HG02623 (cell line): ENCODE results near the gene GOLIM4.

ENCODE experiments used
- ATAC-seq: cut with Tn5 transposase; IDR thresholded peaks from one replicate; pipeline ENCODE4 v1.9.1; 2021; ENCODE audit warnings: moderate library complexity; ENCODE audit not compliant: unreplicated experiment

The GOLIM4 gene

DNA sequence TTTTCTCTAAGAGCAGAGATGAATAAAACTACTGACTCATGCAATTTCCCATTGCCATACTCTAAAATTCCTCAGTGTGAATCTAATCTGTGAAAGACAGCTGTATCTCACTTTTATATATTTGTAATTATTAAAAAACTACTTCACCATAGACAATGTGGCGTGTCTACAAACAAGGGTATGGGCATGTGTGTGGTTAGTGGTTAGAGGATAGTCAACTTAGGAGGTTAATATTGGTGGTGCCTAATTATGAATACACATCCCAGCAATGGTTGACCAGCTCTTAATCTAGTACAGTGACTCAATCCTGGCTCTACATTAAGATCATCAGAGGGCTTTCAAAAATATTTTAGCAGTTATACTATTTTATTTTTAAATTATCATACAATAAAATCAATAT is 94.5 kb downstream of the GOLIM4 start:
- ATAC-seq, result no peak

DNA sequence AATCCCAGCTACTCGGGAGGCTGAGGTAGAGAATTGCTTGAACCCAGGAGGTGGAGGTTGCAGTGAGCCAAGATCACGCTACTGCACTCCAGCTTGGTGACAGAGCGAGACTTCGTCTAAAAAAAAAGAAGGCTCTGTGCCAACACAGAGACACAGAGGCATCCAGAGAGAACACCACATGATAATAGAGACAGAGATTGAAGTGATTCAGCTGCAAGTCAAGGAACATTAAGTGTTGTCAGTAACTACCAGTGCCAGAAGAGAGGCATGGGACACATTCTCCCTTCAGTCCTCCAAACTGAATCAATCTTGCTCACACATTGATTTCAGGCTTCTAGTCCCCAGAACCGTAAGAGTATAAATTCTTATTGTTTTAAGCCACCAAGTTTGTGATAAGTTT is 97.5 kb downstream of the GOLIM4 start:
- ATAC-seq, result no peak

DNA sequence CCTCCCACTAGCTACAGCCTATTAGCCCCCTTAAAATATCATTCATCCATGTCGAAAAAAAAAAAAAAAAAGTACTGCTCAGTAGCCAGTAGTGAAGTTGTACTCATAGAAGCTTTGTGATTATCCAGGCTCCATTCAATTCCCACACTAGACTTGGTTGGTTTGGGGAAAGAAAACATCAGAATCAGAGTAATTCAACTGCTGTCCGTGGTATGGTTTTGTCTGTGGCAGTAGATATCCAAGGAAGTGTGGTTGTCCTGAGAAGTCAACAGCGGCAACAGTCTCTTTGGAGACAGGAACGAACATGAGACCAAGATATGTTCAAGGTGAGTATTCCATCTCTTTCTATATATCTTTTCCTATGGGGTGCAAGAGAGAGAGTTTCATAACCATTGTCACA is 99.2 kb downstream of the GOLIM4 start:
- no peak for ATAC-seq

DNA sequence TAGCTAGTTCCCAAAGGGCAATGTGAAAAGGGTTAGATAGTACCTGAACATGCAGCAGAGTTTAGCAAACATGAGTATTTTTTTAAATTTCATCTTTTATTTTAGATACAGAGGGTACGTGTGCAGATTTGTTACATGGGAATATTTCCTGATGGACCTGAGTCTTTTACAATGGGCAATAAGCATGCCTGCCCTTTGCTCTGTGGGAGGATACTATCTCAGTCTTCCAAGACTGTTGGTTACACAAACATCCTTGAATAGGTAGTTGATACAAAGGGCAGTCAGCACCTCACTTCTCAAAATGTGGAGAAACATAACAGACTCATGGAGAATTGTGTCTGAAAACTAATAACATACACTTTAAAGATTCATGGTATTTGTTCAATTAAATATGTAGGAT is 103.3 kb downstream of the GOLIM4 start:
- no peak for ATAC-seq

DNA sequence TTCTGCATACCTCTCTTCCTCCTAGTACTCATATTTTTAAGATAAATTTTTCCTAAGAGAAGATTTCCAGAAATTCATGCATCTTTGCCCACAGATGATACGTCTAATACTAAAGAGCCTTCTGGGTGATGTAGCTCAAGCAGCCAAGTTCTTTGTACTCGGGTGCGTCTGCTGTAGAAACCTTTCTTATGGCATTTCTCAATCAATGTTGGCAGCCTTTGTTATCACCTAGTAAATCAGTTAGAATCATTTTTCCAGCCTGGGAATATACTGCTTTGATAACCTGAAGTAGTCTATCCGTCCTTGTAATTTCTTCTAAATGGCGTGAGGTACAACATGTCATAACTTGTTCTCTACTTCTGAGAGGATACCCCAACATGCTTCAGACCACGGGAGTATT is 104.5 kb downstream of the GOLIM4 start:
- ATAC-seq, result no peak

DNA sequence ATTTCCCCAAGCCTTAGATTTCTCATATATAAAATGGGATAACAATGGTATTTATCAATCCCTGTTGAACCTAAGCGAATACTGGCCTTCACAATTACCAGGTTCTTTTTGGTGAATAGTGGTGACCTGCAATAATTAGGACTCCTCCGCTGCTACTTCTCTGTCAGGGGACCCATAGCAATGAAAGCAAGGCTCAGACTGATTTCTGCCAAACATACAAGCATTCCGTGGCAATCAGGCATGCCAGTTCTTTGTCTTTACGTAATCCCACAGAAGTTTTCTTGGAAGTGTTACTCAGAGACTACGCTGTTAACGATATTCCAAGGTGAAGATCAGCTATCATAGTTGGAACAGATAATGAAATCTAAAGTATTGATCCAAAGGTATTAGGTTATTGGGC is 105.7 kb downstream of the GOLIM4 start:
- no peak for ATAC-seq

DNA sequence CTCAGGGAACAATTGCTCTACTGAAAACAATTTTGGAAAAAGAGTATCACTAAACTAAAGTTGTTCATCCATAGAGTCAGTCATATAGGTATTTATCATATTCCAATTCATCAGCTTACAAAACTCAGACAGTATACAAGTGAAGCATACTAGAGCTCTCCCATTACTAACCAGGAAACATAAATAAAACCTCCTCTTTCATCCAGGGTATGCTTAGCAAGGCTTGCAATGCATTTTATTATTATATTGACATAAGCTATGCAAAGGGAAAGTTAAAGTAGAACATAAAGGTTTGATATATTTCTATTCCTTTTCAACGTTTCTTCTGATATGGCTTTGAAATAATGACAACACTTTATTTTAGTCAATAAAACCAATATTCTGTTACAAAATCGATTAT is 106.7 kb downstream of the GOLIM4 start:
- ATAC-seq, result no peak

DNA sequence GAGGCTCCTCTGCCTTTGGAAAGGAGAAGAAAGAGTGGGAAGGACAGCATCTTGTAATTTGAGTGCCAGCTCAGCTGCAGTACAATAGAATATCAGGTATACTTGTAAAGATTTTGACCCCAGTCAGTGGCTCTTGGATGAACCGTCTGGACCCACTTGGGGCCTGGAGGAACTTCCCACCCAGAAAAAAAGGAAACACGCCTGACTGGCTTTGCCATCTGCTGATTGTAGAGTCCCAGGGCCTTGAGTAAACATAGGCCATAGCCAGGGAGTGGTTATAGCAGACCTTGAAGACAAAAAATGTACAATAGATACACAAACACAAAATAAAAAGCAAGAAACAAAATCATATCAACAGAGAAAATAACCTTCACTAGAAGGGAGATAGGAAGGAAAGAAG is 112.1 kb downstream of the GOLIM4 start:
- no peak for ATAC-seq

DNA sequence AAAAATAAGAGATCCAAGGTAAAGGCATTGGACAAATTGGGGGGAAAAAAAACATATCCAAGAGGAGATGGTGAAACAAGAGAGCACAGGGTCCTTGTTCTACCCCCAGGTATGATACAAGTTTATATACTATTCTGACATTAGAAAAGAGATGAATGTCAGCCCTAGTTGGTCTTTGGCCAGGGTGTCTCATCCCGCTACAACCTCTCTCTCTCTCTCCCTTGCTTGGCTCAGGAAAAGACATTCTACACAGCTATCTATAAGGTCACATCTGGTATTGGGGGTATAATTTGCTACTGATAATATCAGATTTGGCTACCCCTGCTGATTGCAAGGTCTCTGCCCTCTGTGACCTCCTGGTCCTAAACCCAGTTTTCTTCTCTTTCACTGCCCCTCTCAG is 117.2 kb downstream of the GOLIM4 start:
- ATAC-seq, result no peak

DNA sequence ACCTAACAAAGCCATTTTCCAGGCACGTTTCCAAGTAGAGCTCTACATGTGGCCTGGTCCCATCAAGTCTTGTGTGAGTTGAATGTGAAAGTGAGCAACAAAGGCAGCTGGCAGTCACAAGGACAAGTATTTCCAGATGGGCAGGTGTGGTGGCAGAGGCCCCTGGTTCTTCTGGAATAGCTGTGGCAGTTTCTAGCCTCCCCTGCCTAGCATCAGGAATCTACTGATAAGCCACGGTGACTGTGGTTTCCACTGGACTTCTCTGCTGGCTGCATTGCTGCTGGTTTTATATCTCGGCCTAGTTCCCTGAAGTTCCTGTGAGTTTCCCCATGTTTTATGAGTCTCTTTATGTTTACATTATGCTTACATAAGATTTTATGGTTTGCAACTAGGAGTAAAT is 117.7 kb downstream of the GOLIM4 start:
- ATAC-seq, result no peak

DNA sequence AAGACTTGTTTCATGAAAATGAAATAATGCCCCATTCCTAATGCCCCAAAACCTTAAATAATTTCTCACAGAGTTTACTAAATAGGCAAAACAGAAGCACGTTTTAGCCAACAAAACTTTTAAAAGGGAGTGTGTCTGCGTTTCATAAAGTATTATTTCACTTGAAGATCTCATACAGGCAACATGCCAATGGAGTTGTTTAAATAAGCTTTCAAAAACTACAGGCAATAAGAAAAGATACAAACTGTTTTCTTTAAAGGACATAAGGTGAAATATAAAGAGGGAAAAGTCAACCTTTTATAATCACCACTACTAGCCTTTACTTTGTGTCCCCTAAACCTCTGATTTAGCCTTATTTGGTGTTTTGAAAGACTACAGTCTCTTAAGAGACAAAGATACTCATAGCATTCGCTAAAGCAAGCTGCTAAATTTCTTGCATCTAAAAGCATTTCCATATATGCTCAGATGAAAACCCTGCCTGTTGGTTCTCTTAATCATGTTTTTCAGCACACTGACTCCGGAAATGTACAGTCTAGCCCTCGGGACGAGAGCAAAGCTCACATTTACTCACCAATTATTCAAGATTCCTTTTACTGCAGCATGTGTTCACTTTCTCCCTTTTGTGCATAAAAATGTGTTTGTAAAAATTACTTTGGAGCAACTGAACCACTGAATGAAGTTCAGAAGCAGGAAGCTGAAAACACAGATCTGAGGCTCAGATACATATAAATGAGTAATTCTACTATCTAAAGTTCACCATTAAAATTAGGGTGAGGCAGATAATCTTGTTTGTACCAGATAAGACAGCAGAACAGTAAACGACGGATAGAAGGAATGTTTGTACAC is 119.0 kb downstream of the GOLIM4 start:
- ATAC-seq, result no peak

DNA sequence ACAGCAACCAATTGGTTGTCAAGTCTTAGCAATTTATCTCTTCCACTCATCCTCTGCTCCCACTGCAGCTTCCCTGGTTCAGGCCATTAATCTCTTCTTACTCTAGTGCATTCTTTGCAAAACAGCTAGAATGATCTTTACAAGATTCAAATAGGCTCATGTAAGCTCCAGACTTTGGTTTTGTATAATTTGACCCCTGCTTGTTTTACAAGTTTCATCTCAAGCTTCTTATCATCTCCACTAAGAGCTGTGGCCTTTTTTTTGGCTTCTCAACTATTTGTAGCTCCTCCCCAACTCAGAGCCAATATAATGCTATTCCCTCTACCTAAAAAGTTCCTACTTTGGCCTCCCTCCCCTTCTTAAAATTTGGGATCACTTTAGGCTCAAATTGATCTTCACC is 121.8 kb downstream of the GOLIM4 start:
- no peak for ATAC-seq

DNA sequence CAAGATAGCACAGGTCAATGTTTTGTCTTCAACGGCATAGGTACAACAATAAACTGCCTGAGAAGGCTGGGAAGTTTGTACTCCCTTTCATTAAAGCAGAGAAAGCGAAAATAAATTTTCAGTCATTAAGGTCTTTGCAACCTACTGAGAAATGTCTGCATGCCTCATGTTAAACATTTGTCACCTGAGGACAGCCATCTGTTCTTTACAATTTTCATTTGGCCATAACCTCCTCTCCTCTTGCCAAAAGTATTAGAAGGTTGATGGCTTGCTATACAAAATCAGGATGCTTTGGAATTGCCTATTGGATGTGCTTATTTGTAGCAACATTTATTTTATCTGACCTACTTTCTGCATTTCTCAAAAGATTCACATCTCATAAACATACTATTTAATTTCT is 122.7 kb downstream of the GOLIM4 start:
- no peak for ATAC-seq

DNA sequence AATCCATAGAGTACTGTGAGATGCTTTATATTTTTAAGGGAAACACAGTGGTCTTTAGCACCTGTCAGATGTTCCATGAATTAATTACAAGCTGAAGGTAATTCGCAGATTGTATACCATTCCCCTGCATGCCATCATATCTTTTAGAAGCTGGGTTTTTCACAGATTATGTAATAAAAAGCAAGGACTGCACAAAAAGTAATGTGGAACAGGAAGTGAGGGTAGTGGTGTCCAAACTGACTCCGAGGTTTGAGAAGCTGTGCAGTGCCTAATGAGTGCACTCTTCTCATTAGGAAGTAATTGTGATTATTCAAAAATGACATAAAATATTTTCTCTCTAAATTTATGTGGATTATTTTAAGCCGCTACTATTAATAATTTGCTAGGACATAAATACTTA is 123.2 kb downstream of the GOLIM4 start:
- ATAC-seq, result no peak

DNA sequence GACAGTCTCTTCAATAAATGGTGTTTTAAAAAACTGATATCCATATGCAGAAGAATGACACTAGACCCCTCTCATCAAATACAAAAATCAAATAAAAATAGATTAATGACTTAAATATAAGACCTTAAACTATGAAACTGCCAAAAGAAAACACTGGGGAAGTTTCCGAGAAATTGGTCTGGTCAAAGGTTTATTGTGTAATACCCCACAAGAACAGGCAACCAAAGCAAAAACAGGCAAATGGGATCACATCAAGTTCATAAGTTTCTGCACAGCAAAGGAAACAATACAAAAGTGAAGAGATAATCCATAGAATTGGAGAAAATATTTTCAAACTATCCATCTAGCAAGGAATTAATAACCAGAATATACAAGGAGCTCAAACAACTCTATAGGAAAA is 126.2 kb downstream of the GOLIM4 start:
- no peak for ATAC-seq

DNA sequence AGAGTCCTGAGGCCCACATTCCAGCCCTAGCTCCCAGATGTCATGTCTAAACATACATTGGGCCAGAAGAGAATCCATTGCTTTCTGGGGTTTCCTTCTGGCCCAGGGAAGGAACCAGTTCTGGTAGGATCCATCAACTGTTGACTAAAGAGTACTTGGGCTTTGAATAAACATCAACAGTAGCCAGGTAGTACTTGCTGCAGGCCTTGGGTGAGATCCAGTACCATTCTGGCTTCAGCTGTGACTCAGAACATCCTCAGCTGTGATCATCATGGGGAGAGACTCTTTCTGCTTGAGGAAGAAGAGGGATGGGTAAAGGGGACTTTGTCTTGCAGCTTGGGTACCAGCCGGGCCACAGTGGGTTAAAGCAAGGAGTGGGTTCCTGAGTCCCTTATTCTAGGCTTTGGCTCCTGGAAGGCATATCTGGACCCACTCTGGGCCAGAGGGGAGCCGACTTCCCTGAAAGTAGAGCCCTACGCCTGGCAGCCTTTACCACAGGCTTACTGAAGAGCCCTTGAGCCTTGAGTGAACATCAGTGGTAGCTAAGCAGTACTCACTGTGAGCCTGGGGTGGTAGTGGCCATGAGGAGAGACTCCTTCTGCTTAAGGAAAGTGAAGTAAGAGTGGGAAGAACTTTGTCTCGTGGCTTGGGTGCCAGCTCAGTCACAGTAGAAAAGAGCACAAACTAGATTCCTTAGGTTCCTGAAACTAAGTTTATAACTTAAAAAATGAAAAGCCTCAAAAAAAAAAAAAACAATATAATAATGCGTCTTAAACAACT is 128.3 kb downstream of the GOLIM4 start:
- ATAC-seq, result no peak
